GM12878 (cell line): ENCODE data around the gene SGCD. TPM values are rescaled to one million over a fixed set of nuclear protein-coding genes. Genes with fewer than 3 reads are reported as not detected.

Experiments
- ATAC-seq: fragments of 200-7000 bp; cut with Tn5 transposase; 3 replicates; pipeline ENCODE4 v1.9.1; 2020; ENCODE audit warnings: mild to moderate bottlenecking, moderate library complexity
- BruUV-seq: library from RNA; stranded (reverse); fragments of 400-500 nt; replicated peaks from 2 replicates; lab custom pipeline; 2021; lab: Mats Ljungman, UMichigan
- CTCF ChIA-PET: fragments of 300-600 bp; sonication (Branson Sonifier 250); formaldehyde crosslinking; extraction: SDS; loops from one replicate; lab custom pipeline; 2021; ENCODE audit warnings: inconsistent platforms; lab: Yijun Ruan, JAX
- POLR2A ChIA-PET: fragments of 350-600 bp; formaldehyde crosslinking; extraction: SDS; loops from one replicate; lab custom pipeline; 2021; ENCODE audit warnings: inconsistent platforms; lab: Charles Lee
- RAD21 ChIA-PET: fragments of 300-600 bp; sonication (Branson Sonifier 250); formaldehyde crosslinking; loops from one replicate; lab custom pipeline; 2023; ENCODE audit warnings: antibody characterized with exemption; ENCODE audit not compliant: unreplicated experiment; lab: Charles Lee
- SMC1A ChIA-PET: fragments of 300-600 bp; sonication (Branson Sonifier 250); formaldehyde crosslinking; loops from one replicate; lab custom pipeline; 2023; ENCODE audit not compliant: unreplicated experiment, uncharacterized antibody; lab: Charles Lee
- DNase-seq: peaks from one replicate; pipeline ENCODE4 v3.0.0-alpha.2; 2011; ENCODE audit warnings: low read depth, low spot score
- FAIRE-seq: peaks from 3 replicates; lab custom pipeline; 2011; peaks lifted over from hg19 to GRCh38; lab: Jason Lieb, UNC
- H2AFZ ChIP-seq: 2 replicates; pipeline ENCODE4 v1.6.0; 2011; ENCODE audit warnings: low read depth, low read length, control low read depth; ENCODE audit not compliant: control insufficient read depth
- H3K27ac ChIP-seq: 2 replicates; pipeline ENCODE4 v1.5.1; 2011; ENCODE audit warnings: control low read depth; ENCODE audit not compliant: control insufficient read depth, insufficient read depth
- H3K27me3 ChIP-seq, 2 experiments: replicated peaks in 1 of 2; 2 replicates each; pipeline versions ENCODE4 v1.6.0 to v1.6.1; 2011; ENCODE audit warnings: low read length in 1 of 2; ENCODE audit not compliant: control insufficient read depth in 2 of 2, insufficient read depth in 2 of 2
- H3K36me3 ChIP-seq, 2 experiments: 2 replicates each; pipeline ENCODE4 v1.5.1; 2011; ENCODE audit warnings: low read length in 1 of 2; ENCODE audit not compliant: control insufficient read depth in 2 of 2, insufficient read depth in 2 of 2
- H3K4me1 ChIP-seq: 2 replicates; pipeline ENCODE4 v1.6.1; 2011; ENCODE audit warnings: mild to moderate bottlenecking, low read length, moderate library complexity, mixed read lengths; ENCODE audit not compliant: control insufficient read depth, insufficient read depth
- H3K4me2 ChIP-seq: 2 replicates; pipeline ENCODE4 v1.6.0; 2011; ENCODE audit warnings: control low read depth; ENCODE audit not compliant: control insufficient read depth, insufficient read depth
- H3K4me3 ChIP-seq: fragments of 200-600 bp; sonication (generic); 2 replicates; pipeline ENCODE4 v1.5.1; 2016
- H3K79me2 ChIP-seq: 2 replicates; pipeline ENCODE4 v1.6.0; 2011; ENCODE audit warnings: low read length; ENCODE audit not compliant: control insufficient read depth, insufficient read depth
- H3K9ac ChIP-seq: 2 replicates; pipeline ENCODE4 v1.8.0; 2011; ENCODE audit warnings: low read length, control low read depth, mixed read lengths; ENCODE audit not compliant: control insufficient read depth, insufficient read depth
- H3K9me3 ChIP-seq: replicated peaks from 3 replicates; pipeline ENCODE4 v1.5.1; 2011; ENCODE audit warnings: mild to moderate bottlenecking, low read length; ENCODE audit not compliant: control insufficient read depth, insufficient read depth
- H4K20me1 ChIP-seq: 2 replicates; pipeline ENCODE4 v1.6.0; 2011; ENCODE audit not compliant: control insufficient read depth, insufficient read depth
- ATF2 ChIP-seq: IDR thresholded peaks from 2 replicates; pipeline ENCODE4 v1.6.1; 2012; ENCODE audit warnings: low read length, inconsistent platforms
- BMI1 ChIP-seq: fragments of 450-650 bp; IDR thresholded peaks from 2 replicates; pipeline ENCODE4 v1.6.1; 2016; ENCODE audit warnings: mild to moderate bottlenecking, moderate library complexity, borderline replicate concordance
- CHD4 ChIP-seq: fragments of 200-600 bp; sonication (generic); IDR thresholded peaks from 2 replicates; pipeline ENCODE4 v1.6.1; 2016; ENCODE audit warnings: mild to moderate bottlenecking
- GATAD2B ChIP-seq: fragments of 450-650 bp; conservative IDR thresholded peaks from 2 replicates; pipeline ENCODE4 v1.6.1; 2017; ENCODE audit warnings: low read depth, mild to moderate bottlenecking, moderate library complexity
- KAT2A ChIP-seq: conservative IDR thresholded peaks from 2 replicates; pipeline ENCODE4 v1.6.1; 2011; ENCODE audit warnings: low read depth, low read length; ENCODE audit not compliant: control insufficient read depth
- RAD21 ChIP-seq: IDR thresholded peaks from 2 replicates; pipeline ENCODE4 v1.6.1; 2011; ENCODE audit warnings: mild to moderate bottlenecking, low read depth, low read length, moderate library complexity; ENCODE audit not compliant: insufficient read depth
- REST ChIP-seq: IDR thresholded peaks from 2 replicates; pipeline ENCODE4 v1.6.1; 2012; ENCODE audit warnings: mild to moderate bottlenecking, low read depth, low read length
- SUPT20H ChIP-seq: IDR thresholded peaks from 2 replicates; pipeline ENCODE4 v1.6.1; 2011; ENCODE audit warnings: low read depth, mild to moderate bottlenecking, low read length, moderate library complexity, borderline replicate concordance; ENCODE audit not compliant: control insufficient read depth
- ZBTB11 ChIP-seq: fragments of 450-650 bp; formaldehyde crosslinking; IDR thresholded peaks from 2 replicates; pipeline ENCODE4 v1.5.0; 2022; ENCODE audit warnings: mild to moderate bottlenecking, missing genetic modification characterization
- ZBTB40 ChIP-seq: fragments of 450-650 bp; IDR thresholded peaks from 2 replicates; pipeline ENCODE4 v1.6.1; 2016; ENCODE audit warnings: mild to moderate bottlenecking, moderate library complexity, borderline replicate concordance
- WGBS: methylation state at CpG from one replicate; pipeline ENCODE4 v1.1.6; 2016; ENCODE audit warnings: low lambda C conversion rate; ENCODE audit not compliant: insufficient replicate concordance, insufficient coverage; ENCODE audit errors: missing lambda C conversion rate; 5-methylcytosine and 5-hydroxymethylcytosine counted together
- in situ Hi-C: fragments of 300-500 bp; cut with MboI; formaldehyde crosslinking; loops from 9 replicates; pipeline ENCODE4 v1.14.3; 2018; ENCODE audit warnings: mixed read lengths
- intact Hi-C: fragments of 100-400 bp; cut with micrococcal nuclease; formaldehyde crosslinking; loops from one replicate; pipeline ENCODE4 v1.14.2; 2022; ENCODE audit not compliant: unreplicated experiment
- polyA plus RNA-seq, 11 experiments: library from polyadenylated mRNA; depleted of rRNA in 4 of 11; unstranded in 6 of 11; stranded (reverse) in 5 of 11; fragments of >200 nt; fragmentation: Nextera tagmentation in 4 of 11; fragmentation: Illumina TruSeq in 1 of 11; extraction: Ambion mirVana in 4 of 11; extraction: Trizol in 1 of 11; gene quantifications; 1 replicate in 1 of 11; 2 replicates in 10 of 11; pipeline versions ENCODE4 v1.2.1 to v1.2.3, GENCODE V29; 2011 to 2016; ENCODE audit warnings: inconsistent platforms in 2 of 11, missing spikeins in 2 of 11, low read depth in 1 of 11
- total RNA-seq, 4 experiments: library from RNA; depleted of rRNA in 3 of 4; stranded (reverse); fragments of >200 nt in 3 of 4; fragmentation: Illumina TruSeq in 1 of 4; extraction: Trizol in 1 of 4; gene quantifications; 2 replicates each; pipeline versions ENCODE4 v1.2.1 to v1.2.3, GENCODE V29; 2013 to 2021

SGCD gene
- total and polyA plus RNA-seq, 10 of the 15 experiments (the other 5 are each of a cell fraction or from before 2014, with no cell fraction given) = 0.06 TPM; not detected in 9

- TF ChIP-seq ZBTB40 = no peak
These were observed 266.6 kb downstream of the SGCD start (continued) for GRCh38 chr5:156593546-156593945.

GRCh38 chr5:156594406-156594805 lies 267.4 kb downstream of the SGCD start:
- BruUV-seq = no TSS peak
- 5% methylated on average over 1 of the region's 1 CpG for WGBS
- TF ChIP-seq REST (no peak), KAT2A (no peak), CHD4 (no peak), SUPT20H (no peak), ATF2 (no peak), RAD21 (no peak), BMI1 (no peak), ZBTB11 (CRISPR knock-in tag) (no peak), GATAD2B (no peak)

More at GRCh38 chr5:156594406-156594805, 267.4 kb downstream of the SGCD start:
- SMC1A ChIA-PET = no interaction called here
- DNase-seq (no peak), FAIRE-seq (no peak), ATAC-seq (no peak)
- Histone ChIP-seq H3K4me1 (no peaks in the 10 kb centered on the region), H4K20me1 (no peaks in the 10 kb centered on the region), H3K9me3 (no peaks in the 10 kb centered on the region), H3K27ac (no peak overlapping the region), H3K79me2 (no peaks in the 10 kb centered on the region), H3K4me2 (no peak overlapping the region), H3K27me3 (no peaks in the 10 kb centered on the region), H3K36me3 (no peaks in the 10 kb centered on the region), H3K4me3 (no peak overlapping the region), H3K9ac (no peak overlapping the region), H2AFZ (no peak overlapping the region)
- intact Hi-C loops (no loop called here), in situ Hi-C loops (no loop called here)
- POLR2A ChIA-PET = no interaction called here
- RAD21 ChIA-PET = no interaction called here
- CTCF ChIA-PET = no interaction called here
